HG03469 (cell line): ENCODE measurements around the gene SLC9A9.
A peak's percentile ranks its signal among the peaks of the same experiment; 100 is the strongest.

Source experiments
- ATAC-seq: cut with Tn5 transposase; IDR thresholded peaks from one replicate; pipeline ENCODE4 v1.9.1; 2021; ENCODE audit warnings: mild to moderate bottlenecking, moderate library complexity, moderate number of reproducible peaks; ENCODE audit not compliant: unreplicated experiment

Gene SLC9A9

DNA sequence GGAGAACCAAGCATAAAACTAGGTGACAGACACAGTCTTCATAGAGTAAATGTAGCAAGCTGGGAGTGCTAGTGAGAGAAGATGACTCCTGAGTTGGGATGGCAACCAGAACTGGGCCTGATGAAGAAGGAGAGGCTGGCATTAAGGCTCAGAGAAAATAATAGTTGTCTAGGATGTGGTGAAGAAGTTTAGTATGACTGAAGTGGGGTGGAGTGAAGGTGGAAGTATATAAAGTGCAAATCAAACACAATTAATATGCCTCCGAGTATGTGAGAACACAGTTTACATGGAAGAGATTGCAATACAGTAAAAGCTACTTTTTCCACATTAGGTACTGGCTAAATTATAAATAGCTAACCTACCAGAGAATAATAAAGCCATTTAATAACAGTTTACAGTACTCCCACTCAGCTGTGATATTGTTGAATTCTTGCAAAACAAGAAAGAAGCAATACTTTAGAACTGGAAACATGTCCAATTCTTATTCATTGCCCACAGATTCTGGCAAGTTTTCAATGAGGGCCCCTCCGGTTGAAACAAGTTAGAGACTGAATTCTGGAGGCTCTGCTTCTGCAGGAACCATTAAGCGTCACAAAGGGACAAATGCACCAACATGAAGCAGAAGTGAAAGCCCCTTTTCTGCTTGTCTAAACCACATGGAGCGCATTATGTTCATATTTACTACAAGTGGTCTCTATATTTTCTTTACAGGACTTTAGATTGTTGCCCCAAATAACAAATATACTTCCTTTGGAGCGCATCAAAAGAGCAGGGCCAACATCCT, 243.7 kb downstream of the SLC9A9 start:
- ATAC-seq: peak; percentile 80

- no peak for ATAC-seq
Observed at GRCh38 chr3:143603774-143604173, 244.5 kb downstream of the SLC9A9 start.

- ATAC-seq: no peak
Observed at GRCh38 chr3:143601723-143602484, 246.4 kb downstream of the SLC9A9 start.

DNA sequence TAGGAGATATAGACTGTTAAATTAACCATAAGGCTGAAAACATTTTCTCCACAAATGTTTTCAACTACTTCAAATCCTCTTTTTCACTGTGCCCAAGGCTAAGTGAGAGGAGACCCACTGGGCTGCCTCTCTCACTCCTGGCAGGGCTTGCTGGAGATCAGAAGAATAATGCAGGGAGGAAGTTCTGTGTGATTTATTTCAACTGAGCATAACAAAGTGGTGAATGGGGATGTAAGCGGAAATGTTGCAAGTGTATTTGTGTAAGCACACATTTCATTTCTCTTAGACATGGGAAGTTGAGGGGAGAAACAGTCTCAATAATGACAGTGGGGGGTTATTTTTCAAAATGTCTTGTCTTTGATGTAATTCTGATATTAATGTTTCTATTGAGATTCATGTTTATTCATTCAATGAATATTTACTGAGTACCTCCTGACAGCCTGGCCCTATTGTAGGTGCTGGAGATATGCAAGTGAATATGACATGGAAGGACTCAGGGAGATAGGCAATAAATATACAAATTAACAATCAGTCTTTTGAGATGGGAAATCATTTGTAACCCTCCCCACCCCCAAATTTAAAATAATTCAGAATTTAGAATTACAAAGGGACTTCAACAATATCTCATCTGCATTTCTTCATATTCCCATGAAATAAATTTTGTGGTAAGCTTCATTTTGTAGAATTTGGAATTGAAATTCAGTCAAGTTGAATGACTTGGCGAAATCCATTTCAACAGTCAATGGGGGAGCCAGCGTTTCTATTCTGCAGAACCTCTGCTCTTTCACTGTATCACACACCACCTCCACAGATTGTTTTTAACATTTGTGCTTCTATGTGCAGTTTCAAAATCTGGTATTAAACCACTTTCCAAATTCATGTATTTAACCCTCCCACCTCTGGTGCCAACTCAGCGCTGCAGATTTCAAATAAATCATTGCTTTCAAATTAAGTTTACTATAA, 247.2 kb downstream of the SLC9A9 start:
- no peak for ATAC-seq

- no peak for ATAC-seq
Observed at GRCh38 chr3:143597774-143598652, 250.3 kb downstream of the SLC9A9 start.

GRCh38 chr3:143596957-143597642, 251.2 kb downstream of the SLC9A9 start:
- ATAC-seq: no peak

- peak; percentile 95 for ATAC-seq
Observed at GRCh38 chr3:143595456-143596077, 252.7 kb downstream of the SLC9A9 start.

GRCh38 chr3:143594206-143594605, 254.1 kb downstream of the SLC9A9 start:
- no peak for ATAC-seq

GRCh38 chr3:143590660-143591059, 257.6 kb downstream of the SLC9A9 start:
- ATAC-seq: no peak

GRCh38 chr3:143586576-143586975, 261.7 kb downstream of the SLC9A9 start:
- no peak for ATAC-seq

GRCh38 chr3:143585720-143586456, 262.4 kb downstream of the SLC9A9 start:
- ATAC-seq: peak; percentile 39

GRCh38 chr3:143584474-143584873, 263.8 kb downstream of the SLC9A9 start:
- no peak for ATAC-seq

- ATAC-seq: peak; percentile 50
Observed at GRCh38 chr3:143581972-143582722, 266.1 kb downstream of the SLC9A9 start.

- no peak for ATAC-seq
Observed at GRCh38 chr3:143578810-143579435, 269.3 kb downstream of the SLC9A9 start.

DNA sequence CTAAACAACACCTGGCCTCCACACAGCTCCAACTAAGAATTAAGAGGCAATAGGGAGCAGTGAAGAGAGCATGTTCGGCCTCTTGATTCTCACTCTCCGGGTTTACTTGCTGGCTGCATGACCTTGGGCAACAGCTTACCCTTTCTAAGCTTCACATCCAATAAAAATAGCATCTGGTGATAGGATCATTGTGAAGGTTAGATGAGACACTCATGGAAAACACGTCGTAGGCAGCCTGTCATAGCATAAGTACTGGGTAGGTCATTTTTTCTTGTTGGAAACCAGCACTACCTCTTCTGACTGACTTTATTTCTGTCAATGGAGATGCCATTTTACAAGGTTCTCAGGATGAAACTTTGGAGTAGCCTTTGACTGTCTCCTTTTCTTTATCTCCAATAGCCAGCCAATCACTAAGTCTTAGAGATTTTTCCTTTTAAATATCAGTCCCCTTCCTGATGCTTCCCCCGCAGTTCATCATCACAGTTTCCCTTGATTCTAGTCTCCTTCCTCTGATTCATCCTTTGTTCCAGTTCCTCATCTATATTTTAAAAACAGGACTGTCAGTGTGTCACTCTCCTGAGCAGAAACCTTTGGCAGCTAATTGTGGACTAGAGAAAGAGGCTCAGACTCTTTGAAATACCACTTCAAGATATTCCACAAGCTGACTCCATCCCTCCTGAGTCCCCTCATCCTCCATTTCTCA, 271.5 kb downstream of the SLC9A9 start:
- ATAC-seq: no peak

GRCh38 chr3:143574933-143575332, 273.3 kb downstream of the SLC9A9 start:
- no peak for ATAC-seq
